Neural cell (in vitro differentiated cells): Measurements from ENCODE around the gene RYK. TPM values are rescaled to one million over a fixed set of nuclear protein-coding genes. Genes with fewer than 3 reads are reported as not detected.

Source experiments
- H2AFZ ChIP-seq: fragments of 200-600, 300-800 bp; sonication (generic), shearing (Covaris generic); 2 replicates; pipeline ENCODE4 v1.6.0; 2014; ENCODE audit warnings: low read depth, mild to moderate bottlenecking, antibody characterized with exemption, low read length, moderate library complexity
- H3F3A ChIP-seq: fragments of 200-600 bp; shearing (Covaris generic); 2 replicates; pipeline ENCODE4 v1.6.1; 2016; ENCODE audit warnings: mild to moderate bottlenecking, moderate library complexity, mixed read lengths, antibody characterized with exemption, low read length; ENCODE audit not compliant: insufficient read depth, poor library complexity, severe bottlenecking
- H3K27ac ChIP-seq: fragments of 200-600, 300-800 bp; sonication (generic), shearing (Covaris generic); 2 replicates; pipeline ENCODE4 v1.5.1; 2014; ENCODE audit warnings: mild to moderate bottlenecking, low read length, moderate library complexity
- H3K27me3 ChIP-seq: fragments of 300-800, 200-600 bp; sonication (generic), shearing (Covaris generic); 2 replicates; pipeline ENCODE4 v1.6.0; 2014; ENCODE audit warnings: mild to moderate bottlenecking, low read depth, low read length, moderate library complexity; ENCODE audit not compliant: insufficient read depth
- H3K36me3 ChIP-seq: fragments of 300-800, 200-600 bp; sonication (generic), shearing (Covaris generic); 2 replicates; pipeline ENCODE4 v1.5.1; 2014; ENCODE audit warnings: mild to moderate bottlenecking, antibody characterized with exemption, low read length, moderate library complexity; ENCODE audit not compliant: insufficient read depth
- H3K4me2 ChIP-seq: fragments of 300-800, 200-600 bp; sonication (generic), shearing (Covaris generic); 2 replicates; pipeline ENCODE4 v1.6.0; 2014; ENCODE audit warnings: mild to moderate bottlenecking, low read length
- H3K4me3 ChIP-seq: fragments of 300-800, 200-600 bp; sonication (generic), shearing (Covaris generic); 2 replicates; pipeline ENCODE4 v1.5.1; 2014; ENCODE audit warnings: mild to moderate bottlenecking, low read length, moderate library complexity
- H3K79me2 ChIP-seq: fragments of 200-600 bp; shearing (Covaris generic); replicated peaks from 2 replicates; pipeline ENCODE4 v1.6.0; 2014; ENCODE audit warnings: mild to moderate bottlenecking, low read length, moderate library complexity; ENCODE audit not compliant: insufficient read depth
- H3K9ac ChIP-seq: fragments of 300-800, 200-600 bp; sonication (generic), shearing (Covaris generic); 2 replicates; pipeline ENCODE4 v1.6.1; 2016; ENCODE audit warnings: mild to moderate bottlenecking, low read length, mixed read lengths
- H3K9me2 ChIP-seq: fragments of 200-600 bp; shearing (Covaris generic); 2 replicates; pipeline ENCODE4 v1.6.1; 2016; ENCODE audit warnings: mild to moderate bottlenecking, low read length, mixed read lengths; ENCODE audit not compliant: insufficient read depth
- H3K9me3 ChIP-seq: fragments of 200-600, 300-800 bp; sonication (generic), shearing (Covaris generic); 2 replicates; pipeline ENCODE4 v1.6.1; 2016; ENCODE audit warnings: mild to moderate bottlenecking, mixed run types, low read length, moderate library complexity, mixed read lengths
- H4K20me1 ChIP-seq: fragments of 200-600 bp; shearing (Covaris generic); 2 replicates; pipeline ENCODE4 v1.6.1; 2016; ENCODE audit warnings: mild to moderate bottlenecking, mixed run types; ENCODE audit not compliant: insufficient read depth
- CTCF ChIP-seq: fragments of 450-650 bp; IDR thresholded peaks from 2 replicates; pipeline ENCODE4 v1.5.1; 2014; ENCODE audit warnings: antibody characterized with exemption, mild to moderate bottlenecking, moderate library complexity; ENCODE audit not compliant: poor library complexity, severe bottlenecking
- EP300 ChIP-seq: fragments of 450-650 bp; conservative IDR thresholded peaks from 2 replicates; pipeline ENCODE4 v1.6.1; 2014; ENCODE audit warnings: antibody characterized with exemption, mild to moderate bottlenecking, moderate library complexity; ENCODE audit not compliant: poor library complexity, severe bottlenecking
- EZH2 ChIP-seq: fragments of 200-600, 300-800 bp; shearing (Covaris generic), sonication (generic); IDR thresholded peaks from 2 replicates; pipeline ENCODE4 v1.6.1; 2014; ENCODE audit warnings: antibody characterized with exemption, low read length, borderline replicate concordance, mild to moderate bottlenecking; ENCODE audit not compliant: insufficient read depth, poor library complexity, severe bottlenecking
- MXI1 ChIP-seq: fragments of 450-650 bp; conservative IDR thresholded peaks from 2 replicates; pipeline ENCODE4 v1.6.1; 2014; ENCODE audit warnings: antibody characterized with exemption, mild to moderate bottlenecking; ENCODE audit not compliant: poor library complexity, severe bottlenecking
- POLR2AphosphoS5 ChIP-seq: IDR thresholded peaks from 2 replicates; pipeline ENCODE4 v1.6.1; 2012
- RAD21 ChIP-seq: fragments of 450-650 bp; conservative IDR thresholded peaks from 2 replicates; pipeline ENCODE4 v1.6.1; 2014; ENCODE audit warnings: antibody characterized with exemption, mild to moderate bottlenecking, moderate library complexity
- SMC3 ChIP-seq: fragments of 450-650 bp; conservative IDR thresholded peaks from 2 replicates; pipeline ENCODE4 v1.6.1; 2014; ENCODE audit warnings: antibody characterized with exemption, mild to moderate bottlenecking, moderate library complexity; ENCODE audit not compliant: poor library complexity
- TAF1 ChIP-seq: IDR thresholded peaks from 2 replicates; pipeline ENCODE4 v1.6.1; 2012; ENCODE audit warnings: low read depth
- polyA plus RNA-seq: library from polyadenylated mRNA; depleted of rRNA; stranded (reverse); fragments of >200 nt; gene quantifications from 2 replicates; pipeline ENCODE4 v1.2.3, GENCODE V29; 2014
- TF ChIP-seq, protein P1 (sequence below): IDR thresholded peaks from 2 replicates; pipeline ENCODE4 v1.6.1; 2012; ENCODE audit warnings: borderline replicate concordance

RYK gene
- polyA plus RNA-seq, 1 donor from 2014 or later, result 68.6 TPM

DNA sequence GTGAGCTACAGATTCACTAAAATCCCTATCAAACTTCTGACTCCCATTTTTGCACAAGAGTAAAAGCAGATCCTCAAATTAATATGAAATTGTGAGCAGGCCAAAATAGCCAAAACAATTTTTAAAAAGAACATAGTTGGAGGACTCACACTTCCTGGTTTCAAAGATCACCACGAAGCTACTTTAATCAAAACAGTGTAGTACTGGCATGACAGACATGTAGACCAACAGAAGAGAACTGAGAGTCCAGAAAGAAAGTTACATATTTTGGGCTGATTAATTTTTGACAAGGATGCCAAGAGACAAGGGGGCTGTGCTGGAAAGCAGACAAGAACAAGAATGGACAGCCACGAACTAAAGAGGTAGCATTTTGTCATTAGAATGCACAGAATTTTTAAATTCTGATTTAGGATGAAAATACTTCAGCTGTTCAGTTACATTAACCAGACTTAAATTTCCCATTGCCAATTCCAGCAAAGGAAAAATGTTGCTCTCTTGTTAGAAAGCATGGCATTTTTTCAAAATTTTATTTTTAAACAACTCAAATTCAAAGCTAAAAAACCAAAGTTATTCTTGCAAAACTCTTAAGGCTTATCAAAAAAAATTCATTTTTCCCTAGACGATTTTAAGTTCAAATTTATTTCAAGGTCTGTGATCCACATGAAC is 14.0 kb downstream of the RYK start:
- Histone ChIP-seq H3K9me3 (no peaks in the 10 kb centered on the region), H3K27me3 (no peaks in the 10 kb centered on the region), H2AFZ (no peak overlapping the region), H4K20me1 (no peaks in the 10 kb centered on the region), H3K4me3 (no peak overlapping the region), H3K27ac (no peak overlapping the region), H3K36me3 (no peaks in the 10 kb centered on the region), H3K9ac (no peak overlapping the region), H3F3A (peaks cover 8% of the 10 kb centered on the region), H3K79me2 (peaks cover 78% of the 10 kb centered on the region), H3K9me2 (no peaks in the 10 kb centered on the region), H3K4me2 (no peak overlapping the region)
- TF ChIP-seq SMC3 (no peak), TAF1 (no peak), CTCF (no peak), MXI1 (no peak), POLR2AphosphoS5 (no peak), EP300 (no peak), RAD21 (no peak), EZH2 (no peak)
- TF ChIP-seq, protein P1, sequence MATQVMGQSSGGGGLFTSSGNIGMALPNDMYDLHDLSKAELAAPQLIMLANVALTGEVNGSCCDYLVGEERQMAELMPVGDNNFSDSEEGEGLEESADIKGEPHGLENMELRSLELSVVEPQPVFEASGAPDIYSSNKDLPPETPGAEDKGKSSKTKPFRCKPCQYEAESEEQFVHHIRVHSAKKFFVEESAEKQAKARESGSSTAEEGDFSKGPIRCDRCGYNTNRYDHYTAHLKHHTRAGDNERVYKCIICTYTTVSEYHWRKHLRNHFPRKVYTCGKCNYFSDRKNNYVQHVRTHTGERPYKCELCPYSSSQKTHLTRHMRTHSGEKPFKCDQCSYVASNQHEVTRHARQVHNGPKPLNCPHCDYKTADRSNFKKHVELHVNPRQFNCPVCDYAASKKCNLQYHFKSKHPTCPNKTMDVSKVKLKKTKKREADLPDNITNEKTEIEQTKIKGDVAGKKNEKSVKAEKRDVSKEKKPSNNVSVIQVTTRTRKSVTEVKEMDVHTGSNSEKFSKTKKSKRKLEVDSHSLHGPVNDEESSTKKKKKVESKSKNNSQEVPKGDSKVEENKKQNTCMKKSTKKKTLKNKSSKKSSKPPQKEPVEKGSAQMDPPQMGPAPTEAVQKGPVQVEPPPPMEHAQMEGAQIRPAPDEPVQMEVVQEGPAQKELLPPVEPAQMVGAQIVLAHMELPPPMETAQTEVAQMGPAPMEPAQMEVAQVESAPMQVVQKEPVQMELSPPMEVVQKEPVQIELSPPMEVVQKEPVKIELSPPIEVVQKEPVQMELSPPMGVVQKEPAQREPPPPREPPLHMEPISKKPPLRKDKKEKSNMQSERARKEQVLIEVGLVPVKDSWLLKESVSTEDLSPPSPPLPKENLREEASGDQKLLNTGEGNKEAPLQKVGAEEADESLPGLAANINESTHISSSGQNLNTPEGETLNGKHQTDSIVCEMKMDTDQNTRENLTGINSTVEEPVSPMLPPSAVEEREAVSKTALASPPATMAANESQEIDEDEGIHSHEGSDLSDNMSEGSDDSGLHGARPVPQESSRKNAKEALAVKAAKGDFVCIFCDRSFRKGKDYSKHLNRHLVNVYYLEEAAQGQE, result no peak

- Histone ChIP-seq H3F3A (peaks cover 8% of the 10 kb centered on the region), H3K36me3 (no peaks in the 10 kb centered on the region), H3K9me3 (no peaks in the 10 kb centered on the region), H3K9ac (no peak overlapping the region), H3K9me2 (no peaks in the 10 kb centered on the region), H2AFZ (no peak overlapping the region), H3K79me2 (peaks cover 78% of the 10 kb centered on the region), H3K27me3 (no peaks in the 10 kb centered on the region), H3K4me2 (no peak overlapping the region), H4K20me1 (no peaks in the 10 kb centered on the region), H3K27ac (no peak overlapping the region), H3K4me3 (no peak overlapping the region)
- TF ChIP-seq EZH2 (no peak), POLR2AphosphoS5 (no peak), EP300 (no peak), SMC3 (no peak), CTCF (no peak), MXI1 (no peak), RAD21 (no peak), TAF1 (no peak)
- TF ChIP-seq, protein P1, result no peak
Observed at GRCh38 chr3:134235577-134236076, 15.0 kb downstream of the RYK start.
